HepG2 (cell line): ENCODE data around the gene ERCC6. TPM values are rescaled to one million over a fixed set of nuclear protein-coding genes. Genes with fewer than 3 reads are reported as not detected.

Experiments used
- ATAC-seq: fragments of 200-7000 bp; cut with Tn5 transposase; 3 replicates; pipeline ENCODE4 v1.9.1; 2020; ENCODE audit warnings: mild to moderate bottlenecking, moderate library complexity
- BruUV-seq: library from RNA; stranded (reverse); fragments of 400-500 nt; replicated peaks from 2 replicates; lab custom pipeline; 2021; lab: Mats Ljungman, UMichigan
- CTCF ChIA-PET: fragments of 300-600 bp; formaldehyde crosslinking; extraction: SDS; loops from one replicate; lab custom pipeline; 2021; ENCODE audit warnings: low total read pairs, inconsistent platforms, low intra/inter-chr PET ratio; lab: Yijun Ruan, JAX
- POLR2A ChIA-PET: fragments of 350-600 bp; sonication (Branson Sonifier 250); formaldehyde crosslinking; loops from one replicate; lab custom pipeline; 2020; ENCODE audit warnings: antibody characterized with exemption, inconsistent platforms; lab: Yijun Ruan, JAX
- DNase-seq: peaks from one replicate; pipeline ENCODE4 v3.0.0-alpha.2; 2015; ENCODE audit warnings: low spot score
- FAIRE-seq: peaks from 3 replicates; lab custom pipeline; 2011; peaks lifted over from hg19 to GRCh38; lab: Jason Lieb, UNC
- H2AFZ ChIP-seq: one replicate; pipeline ENCODE4 v1.6.1; 2011; ENCODE audit warnings: low read length, inconsistent platforms
- H3K27ac ChIP-seq: fragments of 300-600 bp; 3 replicates; pipeline ENCODE4 v1.8.0; 2011; ENCODE audit warnings: mixed run types, mild to moderate bottlenecking, mixed read lengths, low read length, inconsistent platforms; ENCODE audit not compliant: insufficient read depth; ENCODE audit errors: extremely low read length
- H3K27me3 ChIP-seq, 2 experiments: fragments of 200-600 bp in 1 of 2; 2 replicates in 1 of 2; 3 replicates in 1 of 2; pipeline versions ENCODE4 v1.6.0 to v1.8.0; 2011; ENCODE audit warnings: low read length in 2 of 2, mild to moderate bottlenecking in 2 of 2, moderate library complexity in 2 of 2, inconsistent platforms in 1 of 2; ENCODE audit not compliant: insufficient read depth in 2 of 2, control insufficient read depth in 1 of 2
- H3K36me3 ChIP-seq, 2 experiments: fragments of 200-600 bp in 1 of 2; replicated peaks in 1 of 2; 2 replicates in 1 of 2; 3 replicates in 1 of 2; pipeline versions ENCODE4 v1.5.1 to v1.8.0; 2011; ENCODE audit warnings: low read length in 2 of 2, inconsistent platforms in 1 of 2; ENCODE audit not compliant: insufficient read depth in 2 of 2, control insufficient read depth in 1 of 2
- H3K4me1 ChIP-seq: 2 replicates; pipeline ENCODE4 v1.5.1; 2012; ENCODE audit warnings: low read length, inconsistent platforms; ENCODE audit not compliant: insufficient read depth
- H3K4me2 ChIP-seq: 2 replicates; pipeline ENCODE4 v1.6.0; 2011; ENCODE audit warnings: low read depth, low read length, inconsistent platforms
- H3K4me3 ChIP-seq, 3 experiments: fragments of 200-600 bp in 1 of 3; sonication (generic), shearing (Covaris generic) in 1 of 3; replicated peaks in 1 of 3; 2 replicates each; pipeline ENCODE4 v1.5.1; 2011 to 2016; ENCODE audit warnings: low read length in 3 of 3, inconsistent platforms in 2 of 3, low read depth in 2 of 3, mild to moderate bottlenecking in 2 of 3, control low read depth in 1 of 3, mixed read lengths in 1 of 3; ENCODE audit not compliant: insufficient read depth in 1 of 3
- H3K79me2 ChIP-seq: one replicate; pipeline ENCODE4 v1.6.1; 2011; ENCODE audit warnings: low read length, inconsistent platforms; ENCODE audit not compliant: insufficient read depth
- H3K9ac ChIP-seq: 2 replicates; pipeline ENCODE4 v1.6.0; 2011; ENCODE audit warnings: mild to moderate bottlenecking, low read depth, low read length, inconsistent platforms; ENCODE audit not compliant: insufficient read depth
- H3K9me3 ChIP-seq: 2 replicates; pipeline ENCODE4 v1.5.1; 2012; ENCODE audit warnings: mild to moderate bottlenecking, low read length
- H4K20me1 ChIP-seq: 2 replicates; pipeline ENCODE4 v1.6.0; 2011; ENCODE audit warnings: inconsistent platforms, mild to moderate bottlenecking, low read length, moderate library complexity; ENCODE audit not compliant: insufficient read depth
- CAMTA2 ChIP-seq: sonication (generic); formaldehyde crosslinking; IDR thresholded peaks from 2 replicates; pipeline ENCODE4 v1.4.0; 2020; ENCODE audit warnings: mild to moderate bottlenecking, missing genetic modification reagents, borderline replicate concordance
- ESRRA ChIP-seq: sonication (generic); formaldehyde crosslinking; IDR thresholded peaks from 2 replicates; pipeline ENCODE4 v1.5.1; 2020; ENCODE audit warnings: mild to moderate bottlenecking, low read depth, missing genetic modification reagents
- FLYWCH1 ChIP-seq: sonication (generic); formaldehyde crosslinking; IDR thresholded peaks from 2 replicates; pipeline ENCODE4 v1.8.1; 2023; ENCODE audit warnings: mild to moderate bottlenecking, missing genetic modification reagents
- FOXA1 ChIP-seq, 2 experiments: fragments of 450-650 bp in 1 of 2; sonication (generic) in 1 of 2; formaldehyde crosslinking in 1 of 2; IDR thresholded peaks; 2 replicates each; pipeline versions ENCODE4 v1.4.0 to v1.6.1; 2016 to 2020; ENCODE audit warnings: missing genetic modification reagents in 1 of 2
- FOXC1 ChIP-seq: sonication (generic); formaldehyde crosslinking; IDR thresholded peaks from 2 replicates; pipeline ENCODE4 v1.8.0; 2022; ENCODE audit warnings: mild to moderate bottlenecking, missing genetic modification reagents, borderline replicate concordance
- MAFG ChIP-seq: sonication (generic); formaldehyde crosslinking; IDR thresholded peaks from 2 replicates; pipeline ENCODE4 v1.5.1; 2020; ENCODE audit warnings: mild to moderate bottlenecking, missing genetic modification reagents
- MLLT10 ChIP-seq: sonication (generic); formaldehyde crosslinking; IDR thresholded peaks from 2 replicates; pipeline ENCODE4 v1.4.0; 2020; ENCODE audit warnings: missing genetic modification reagents
- NONO ChIP-seq, 2 experiments: fragments of 450-650 bp in 1 of 2; sonication (generic) in 1 of 2; formaldehyde crosslinking in 1 of 2; IDR thresholded peaks in 1 of 2; conservative IDR thresholded peaks in 1 of 2; 2 replicates each; pipeline versions ENCODE4 v1.6.1 to v1.8.0; 2017 to 2022; ENCODE audit warnings: mild to moderate bottlenecking in 1 of 2, missing genetic modification reagents in 1 of 2, moderate library complexity in 1 of 2
- ZSCAN9 ChIP-seq: IDR thresholded peaks from 2 replicates; pipeline ENCODE4 v1.6.1; 2016; ENCODE audit warnings: borderline replicate concordance
- WGBS: methylation state at CpG from one replicate; pipeline ENCODE4 v1.1.6; 2017; ENCODE audit warnings: low lambda C conversion rate; 5-methylcytosine and 5-hydroxymethylcytosine counted together
- in situ Hi-C: cut with HindIII; loops from 2 replicates; pipeline ENCODE4 v1.10.0; 2017; ENCODE audit warnings: low pct_unique_long_range_greater_than_20kb; ENCODE audit not compliant: extremely low pct_ligation_motif_present
- intact Hi-C: fragments of 100-400 bp; cut with micrococcal nuclease; formaldehyde crosslinking; loops from one replicate; pipeline ENCODE4 v1.10.0; 2022; ENCODE audit not compliant: unreplicated experiment
- polyA plus RNA-seq, 8 experiments: library from polyadenylated mRNA; depleted of rRNA in 3 of 8; stranded (reverse) in 7 of 8; unstranded in 1 of 8; fragments of >200 nt; fragmentation: Illumina TruSeq in 4 of 8; extraction: Trizol in 4 of 8; gene quantifications; 2 replicates each; pipeline versions ENCODE4 v1.2.1 to v1.2.3, GENCODE V29; 2011 to 2016; ENCODE audit warnings: low read depth in 4 of 8, missing spikeins in 1 of 8, mixed read lengths in 1 of 8; ENCODE audit not compliant: insufficient read depth in 1 of 8
- total RNA-seq, 5 experiments: library from RNA; depleted of rRNA; stranded (reverse); fragments of >200 nt; fragmentation: Illumina TruSeq; extraction: Trizol; gene quantifications; 2 replicates each; pipeline ENCODE4 v1.2.3, GENCODE V29; 2016; ENCODE audit warnings: low read depth in 1 of 5
- TF ChIP-seq, protein P1 (sequence below): sonication (generic); formaldehyde crosslinking; conservative IDR thresholded peaks from 2 replicates; pipeline ENCODE4 v1.4.0; 2020; ENCODE audit warnings: missing genetic modification reagents
- TF ChIP-seq, protein P2 (sequence below): sonication (generic); formaldehyde crosslinking; IDR thresholded peaks from 2 replicates; pipeline ENCODE4 v1.5.0; 2020; ENCODE audit warnings: missing genetic modification reagents
- TF ChIP-seq, protein P3 (sequence below): sonication (generic); formaldehyde crosslinking; IDR thresholded peaks from 2 replicates; pipeline ENCODE4 v1.5.0; 2020; ENCODE audit warnings: mild to moderate bottlenecking, missing genetic modification reagents

The ERCC6 gene
- total and polyA plus RNA-seq, 2 of the 13 experiments (the other 11 are each of a cell fraction or from before 2014, with no cell fraction given): 5.1 to 9.8 TPM

DNA sequence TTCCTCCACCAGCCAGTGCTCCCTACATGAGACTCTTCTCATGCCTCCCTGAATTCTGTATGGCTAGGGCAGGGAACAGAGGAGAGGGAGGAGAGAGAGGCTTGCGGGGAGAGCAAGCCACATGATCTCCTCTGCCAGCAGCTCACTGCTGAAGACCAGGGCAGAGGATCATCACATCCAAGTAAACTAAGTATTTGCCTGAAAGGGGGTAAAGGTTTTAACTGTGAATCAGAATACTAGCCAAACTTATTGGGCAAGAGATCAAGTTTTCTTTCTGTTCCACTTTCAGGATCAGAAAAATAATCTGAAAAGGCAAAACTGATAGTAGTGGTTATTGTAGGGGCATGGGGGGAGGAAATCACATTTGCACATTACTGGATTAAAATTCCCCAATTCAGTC lies 17.8 kb upstream of the ERCC6 start:
- no peak for DNase-seq
- BruUV-seq: no TSS peak
- no peak for FAIRE-seq
- no peaks in the 10 kb centered on the region for H3K4me1 ChIP-seq
- no peak for TF ChIP-seq ZSCAN9
- TF ChIP-seq, protein P1, sequence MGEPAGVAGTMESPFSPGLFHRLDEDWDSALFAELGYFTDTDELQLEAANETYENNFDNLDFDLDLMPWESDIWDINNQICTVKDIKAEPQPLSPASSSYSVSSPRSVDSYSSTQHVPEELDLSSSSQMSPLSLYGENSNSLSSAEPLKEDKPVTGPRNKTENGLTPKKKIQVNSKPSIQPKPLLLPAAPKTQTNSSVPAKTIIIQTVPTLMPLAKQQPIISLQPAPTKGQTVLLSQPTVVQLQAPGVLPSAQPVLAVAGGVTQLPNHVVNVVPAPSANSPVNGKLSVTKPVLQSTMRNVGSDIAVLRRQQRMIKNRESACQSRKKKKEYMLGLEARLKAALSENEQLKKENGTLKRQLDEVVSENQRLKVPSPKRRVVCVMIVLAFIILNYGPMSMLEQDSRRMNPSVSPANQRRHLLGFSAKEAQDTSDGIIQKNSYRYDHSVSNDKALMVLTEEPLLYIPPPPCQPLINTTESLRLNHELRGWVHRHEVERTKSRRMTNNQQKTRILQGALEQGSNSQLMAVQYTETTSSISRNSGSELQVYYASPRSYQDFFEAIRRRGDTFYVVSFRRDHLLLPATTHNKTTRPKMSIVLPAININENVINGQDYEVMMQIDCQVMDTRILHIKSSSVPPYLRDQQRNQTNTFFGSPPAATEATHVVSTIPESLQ (CRISPR knock-in tag): no peak
- no peak for TF ChIP-seq CAMTA2 (CRISPR knock-in tag)
- no peak for TF ChIP-seq NONO (IDR thresholded peaks at IDR 0.05)
- no peak for TF ChIP-seq NONO (CRISPR knock-in tag; conservative IDR thresholded peaks at IDR 0.05)
- TF ChIP-seq MAFG (CRISPR knock-in tag): no peak
- TF ChIP-seq FOXC1 (CRISPR knock-in tag): no peak
- WGBS: 0% methylated on average over 1 of the region's 1 CpG
- H3K9me3 ChIP-seq: no peaks in the 10 kb centered on the region
- ChIA-PET CTCF (no interaction called here), POLR2A (no interaction called here)
- intact Hi-C loops: loop anchor here (1.0 kb wide), 1 partner anchor 17 kb away; the partner anchor contains the start of gene ERCC6
- H3K27me3 ChIP-seq: peaks cover 0 to 21% of the 10 kb centered on the region in 2 experiments; a peak in 3 of 5 replicates
- ATAC-seq: no peak
- H3K9ac ChIP-seq: no peak overlapping the region
- no peaks in the 10 kb centered on the region for H3K79me2 ChIP-seq
- no peaks in the 10 kb centered on the region for H4K20me1 ChIP-seq
- no peak overlapping the region for H2AFZ ChIP-seq
- no peak overlapping the region for H3K27ac ChIP-seq
- H3K36me3 ChIP-seq: no peaks in the 10 kb centered on the region
- in situ Hi-C loops: no loop called here
- H3K4me2 ChIP-seq: no peak overlapping the region
- H3K4me3 ChIP-seq: no peak overlapping the region

DNA sequence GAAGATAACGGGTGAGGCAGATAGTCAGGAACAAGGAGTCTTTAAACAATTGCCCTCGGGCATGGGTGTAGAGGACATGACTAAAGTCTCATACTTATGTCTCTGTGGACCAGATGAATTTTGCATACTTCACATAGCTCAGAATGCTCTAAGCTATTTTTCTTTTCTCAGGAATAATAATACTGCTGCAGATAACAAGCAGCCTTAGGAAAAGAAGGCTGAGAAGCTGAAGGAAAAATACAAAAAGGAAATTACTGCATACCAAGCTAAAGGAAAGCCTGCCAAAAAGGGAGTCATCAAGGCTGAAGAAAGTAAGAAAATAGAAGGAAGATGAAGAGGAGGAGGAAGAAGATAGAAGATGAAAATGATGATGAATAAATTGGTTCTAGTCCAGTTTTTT lies 13.4 kb upstream of the ERCC6 start:
- ChIA-PET CTCF (no interaction called here), POLR2A (no interaction called here)
- no peak overlapping the region for H3K9ac ChIP-seq
- peaks cover 0 to 7% of the 10 kb centered on the region in 2 experiments; a peak in 2 of 5 replicates for H3K27me3 ChIP-seq
- no peaks in the 10 kb centered on the region for H4K20me1 ChIP-seq
- no peak overlapping the region for H3K4me3 ChIP-seq
- H3K36me3 ChIP-seq: no peaks in the 10 kb centered on the region
- no TSS peak for BruUV-seq
- 24% methylated on average over 2 of the region's 2 CpGs for WGBS
- intact Hi-C loops: no loop called here
- no peak overlapping the region for H2AFZ ChIP-seq
- no peaks in the 10 kb centered on the region for H3K4me1 ChIP-seq
- H3K4me2 ChIP-seq: no peak overlapping the region
- no peaks in the 10 kb centered on the region for H3K9me3 ChIP-seq
- no peak for FAIRE-seq
- in situ Hi-C loops: no loop called here
- no peak for DNase-seq
- no peak for ATAC-seq
- H3K79me2 ChIP-seq: no peaks in the 10 kb centered on the region
- no peak overlapping the region for H3K27ac ChIP-seq
- TF ChIP-seq MLLT10 (CRISPR knock-in tag) (no peak), FOXA1 (IDR thresholded peaks at IDR 0.05) (no peak), FOXA1 (CRISPR knock-in tag; IDR thresholded peaks at IDR 0.05) (no peak), FLYWCH1 (CRISPR knock-in tag) (no peak), ESRRA (CRISPR knock-in tag) (no peak)
- TF ChIP-seq, protein P2, sequence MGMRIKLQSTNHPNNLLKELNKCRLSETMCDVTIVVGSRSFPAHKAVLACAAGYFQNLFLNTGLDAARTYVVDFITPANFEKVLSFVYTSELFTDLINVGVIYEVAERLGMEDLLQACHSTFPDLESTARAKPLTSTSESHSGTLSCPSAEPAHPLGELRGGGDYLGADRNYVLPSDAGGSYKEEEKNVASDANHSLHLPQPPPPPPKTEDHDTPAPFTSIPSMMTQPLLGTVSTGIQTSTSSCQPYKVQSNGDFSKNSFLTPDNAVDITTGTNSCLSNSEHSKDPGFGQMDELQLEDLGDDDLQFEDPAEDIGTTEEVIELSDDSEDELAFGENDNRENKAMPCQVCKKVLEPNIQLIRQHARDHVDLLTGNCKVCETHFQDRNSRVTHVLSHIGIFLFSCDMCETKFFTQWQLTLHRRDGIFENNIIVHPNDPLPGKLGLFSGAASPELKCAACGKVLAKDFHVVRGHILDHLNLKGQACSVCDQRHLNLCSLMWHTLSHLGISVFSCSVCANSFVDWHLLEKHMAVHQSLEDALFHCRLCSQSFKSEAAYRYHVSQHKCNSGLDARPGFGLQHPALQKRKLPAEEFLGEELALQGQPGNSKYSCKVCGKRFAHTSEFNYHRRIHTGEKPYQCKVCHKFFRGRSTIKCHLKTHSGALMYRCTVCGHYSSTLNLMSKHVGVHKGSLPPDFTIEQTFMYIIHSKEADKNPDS: no peak
- TF ChIP-seq, protein P3, sequence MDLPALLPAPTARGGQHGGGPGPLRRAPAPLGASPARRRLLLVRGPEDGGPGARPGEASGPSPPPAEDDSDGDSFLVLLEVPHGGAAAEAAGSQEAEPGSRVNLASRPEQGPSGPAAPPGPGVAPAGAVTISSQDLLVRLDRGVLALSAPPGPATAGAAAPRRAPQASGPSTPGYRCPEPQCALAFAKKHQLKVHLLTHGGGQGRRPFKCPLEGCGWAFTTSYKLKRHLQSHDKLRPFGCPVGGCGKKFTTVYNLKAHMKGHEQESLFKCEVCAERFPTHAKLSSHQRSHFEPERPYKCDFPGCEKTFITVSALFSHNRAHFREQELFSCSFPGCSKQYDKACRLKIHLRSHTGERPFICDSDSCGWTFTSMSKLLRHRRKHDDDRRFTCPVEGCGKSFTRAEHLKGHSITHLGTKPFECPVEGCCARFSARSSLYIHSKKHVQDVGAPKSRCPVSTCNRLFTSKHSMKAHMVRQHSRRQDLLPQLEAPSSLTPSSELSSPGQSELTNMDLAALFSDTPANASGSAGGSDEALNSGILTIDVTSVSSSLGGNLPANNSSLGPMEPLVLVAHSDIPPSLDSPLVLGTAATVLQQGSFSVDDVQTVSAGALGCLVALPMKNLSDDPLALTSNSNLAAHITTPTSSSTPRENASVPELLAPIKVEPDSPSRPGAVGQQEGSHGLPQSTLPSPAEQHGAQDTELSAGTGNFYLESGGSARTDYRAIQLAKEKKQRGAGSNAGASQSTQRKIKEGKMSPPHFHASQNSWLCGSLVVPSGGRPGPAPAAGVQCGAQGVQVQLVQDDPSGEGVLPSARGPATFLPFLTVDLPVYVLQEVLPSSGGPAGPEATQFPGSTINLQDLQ: no peak
